ENCODE measurements around the gene ESYT2.

DNA sequence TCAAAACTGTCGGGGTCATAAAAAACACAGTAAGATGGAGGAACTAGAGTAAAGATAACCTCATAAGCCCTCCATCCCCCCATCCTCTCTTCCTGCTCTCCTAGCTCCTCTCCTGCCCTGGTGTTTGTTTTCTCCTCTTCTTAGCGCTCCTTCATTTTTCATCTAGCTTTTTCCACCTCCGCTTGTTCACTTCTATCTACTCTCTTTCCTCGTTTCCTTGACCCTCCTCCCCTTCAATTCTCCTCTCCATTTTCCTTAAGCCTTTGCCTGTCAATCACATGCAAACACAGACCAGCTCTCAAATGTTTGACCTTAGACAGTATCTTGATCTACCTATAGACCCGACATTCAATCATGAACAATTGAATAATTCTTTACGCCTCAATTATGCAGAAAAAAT lies 134.7 kb downstream of the ESYT2 start:
- no peak for TF ChIP-seq CTCF (IDR thresholded peaks at IDR 0.05; ENCODE audit: low read length)
- no peak for TF ChIP-seq EZH2phosphoT487 (IDR thresholded peaks at IDR 0.05; ENCODE audit: low read length)
